Trophoblast cell (in vitro differentiated cells and primary cell): ENCODE results near the gene TMEM9B. TPM values are rescaled to one million over a fixed set of nuclear protein-coding genes. Genes with fewer than 3 reads are reported as not detected.
"Not testable (repeated sequence)": the region's sequence is repeated elsewhere in the genome, so short reads cannot be mapped to it uniquely, and the experiment has no call there.

Source experiments
- DNase-seq, 2 donors: peaks; one replicate each; pipeline ENCODE4 v3.0.0-alpha.2; 2016
- H2AFZ ChIP-seq: 2 replicates; pipeline ENCODE4 v1.6.1; 2013; ENCODE audit warnings: low read length, moderate library complexity, mild to moderate bottlenecking; ENCODE audit not compliant: insufficient read depth, poor library complexity
- H2AK5ac ChIP-seq: 2 replicates; pipeline ENCODE4 v1.6.1; 2013; ENCODE audit warnings: mild to moderate bottlenecking, low read length
- H2BK120ac ChIP-seq: 2 replicates; pipeline ENCODE4 v1.6.1; 2013; ENCODE audit warnings: low read length, mild to moderate bottlenecking, moderate library complexity; ENCODE audit not compliant: insufficient read depth, poor library complexity
- H2BK12ac ChIP-seq: 2 replicates; pipeline ENCODE4 v1.6.1; 2013; ENCODE audit warnings: mild to moderate bottlenecking, low read length, moderate library complexity
- H2BK5ac ChIP-seq: 2 replicates; pipeline ENCODE4 v1.6.1; 2013; ENCODE audit warnings: low read length, low read depth, moderate library complexity, mild to moderate bottlenecking; ENCODE audit not compliant: poor library complexity
- H3K14ac ChIP-seq: 2 replicates; pipeline ENCODE4 v1.6.1; 2013; ENCODE audit warnings: mild to moderate bottlenecking, low read length
- H3K18ac ChIP-seq: 2 replicates; pipeline ENCODE4 v1.6.1; 2013; ENCODE audit warnings: mild to moderate bottlenecking, low read length
- H3K23ac ChIP-seq: 2 replicates; pipeline ENCODE4 v1.6.1; 2013; ENCODE audit warnings: low read length
- H3K27ac ChIP-seq: 2 replicates; pipeline ENCODE4 v1.5.1; 2013; ENCODE audit warnings: low read depth, mild to moderate bottlenecking, inconsistent platforms, low read length, moderate library complexity
- H3K27me3 ChIP-seq: 2 replicates; pipeline ENCODE4 v1.6.1; 2013; ENCODE audit warnings: inconsistent platforms, mild to moderate bottlenecking, low read length, moderate library complexity; ENCODE audit not compliant: insufficient read depth
- H3K36me3 ChIP-seq, 2 experiments: 1 replicate in 1 of 2; 2 replicates in 1 of 2; pipeline ENCODE4 v1.6.1; 2013; ENCODE audit warnings: low read length in 2 of 2, mild to moderate bottlenecking in 2 of 2, moderate library complexity in 1 of 2; ENCODE audit not compliant: insufficient read depth in 2 of 2, control insufficient read depth in 1 of 2
- H3K4ac ChIP-seq: 2 replicates; pipeline ENCODE4 v1.6.1; 2013; ENCODE audit warnings: low read depth, mild to moderate bottlenecking, low read length, moderate library complexity
- H3K4me1 ChIP-seq, 2 experiments: 1 replicate in 1 of 2; 2 replicates in 1 of 2; pipeline ENCODE4 v1.6.1; 2013; ENCODE audit warnings: low read length in 2 of 2, mild to moderate bottlenecking in 2 of 2, moderate library complexity in 1 of 2; ENCODE audit not compliant: insufficient read depth in 2 of 2, control insufficient read depth in 1 of 2
- H3K4me2 ChIP-seq: 2 replicates; pipeline ENCODE4 v1.6.1; 2013; ENCODE audit warnings: inconsistent platforms, mild to moderate bottlenecking, low read length, moderate library complexity
- H3K4me3 ChIP-seq: 2 replicates; pipeline ENCODE4 v1.5.1; 2013; ENCODE audit warnings: mild to moderate bottlenecking, low read depth, low read length, inconsistent platforms
- H3K79me1 ChIP-seq: one replicate; pipeline ENCODE4 v1.6.1; 2013; ENCODE audit warnings: low read length
- H3K79me2 ChIP-seq: 2 replicates; pipeline ENCODE4 v1.6.1; 2013; ENCODE audit warnings: low read length, mild to moderate bottlenecking; ENCODE audit not compliant: control insufficient read depth, insufficient read depth, poor library complexity
- H3K9ac ChIP-seq: 2 replicates; pipeline ENCODE4 v1.6.1; 2013; ENCODE audit warnings: mild to moderate bottlenecking, low read length
- H3K9me3 ChIP-seq: 2 replicates; pipeline ENCODE4 v1.6.1; 2013; ENCODE audit warnings: low read depth, mild to moderate bottlenecking, control low read depth, inconsistent platforms, low read length; ENCODE audit not compliant: insufficient read depth
- H4K12ac ChIP-seq: 2 replicates; pipeline ENCODE4 v1.6.1; 2013; ENCODE audit warnings: low read depth, mild to moderate bottlenecking, low read length, moderate library complexity
- H4K8ac ChIP-seq: 2 replicates; pipeline ENCODE4 v1.6.1; 2013; ENCODE audit warnings: low read depth, mild to moderate bottlenecking, low read length, moderate library complexity
- H4K91ac ChIP-seq: one replicate; pipeline ENCODE4 v1.6.1; 2013; ENCODE audit warnings: low read depth, mild to moderate bottlenecking, low read length, moderate library complexity
- WGBS: extraction: QIAGEN DNeasy Blood & Tissue Kit; methylation state at CpG from one replicate; pipeline ENCODE4 v1.1.7; 2013; ENCODE audit warnings: missing lambda C conversion rate; ENCODE audit not compliant: insufficient read length, insufficient coverage; ENCODE audit errors: extremely low coverage; 5-methylcytosine and 5-hydroxymethylcytosine counted together
- polyA plus RNA-seq: library from polyadenylated mRNA; stranded (reverse); fragments of 200-250 nt; gene quantifications from 2 replicates; pipeline ENCODE4 v1.2.3, GENCODE V29; 2013

The TMEM9B gene
- polyA plus RNA-seq: 19.3 and 19.7 TPM in 2 replicates

DNA sequence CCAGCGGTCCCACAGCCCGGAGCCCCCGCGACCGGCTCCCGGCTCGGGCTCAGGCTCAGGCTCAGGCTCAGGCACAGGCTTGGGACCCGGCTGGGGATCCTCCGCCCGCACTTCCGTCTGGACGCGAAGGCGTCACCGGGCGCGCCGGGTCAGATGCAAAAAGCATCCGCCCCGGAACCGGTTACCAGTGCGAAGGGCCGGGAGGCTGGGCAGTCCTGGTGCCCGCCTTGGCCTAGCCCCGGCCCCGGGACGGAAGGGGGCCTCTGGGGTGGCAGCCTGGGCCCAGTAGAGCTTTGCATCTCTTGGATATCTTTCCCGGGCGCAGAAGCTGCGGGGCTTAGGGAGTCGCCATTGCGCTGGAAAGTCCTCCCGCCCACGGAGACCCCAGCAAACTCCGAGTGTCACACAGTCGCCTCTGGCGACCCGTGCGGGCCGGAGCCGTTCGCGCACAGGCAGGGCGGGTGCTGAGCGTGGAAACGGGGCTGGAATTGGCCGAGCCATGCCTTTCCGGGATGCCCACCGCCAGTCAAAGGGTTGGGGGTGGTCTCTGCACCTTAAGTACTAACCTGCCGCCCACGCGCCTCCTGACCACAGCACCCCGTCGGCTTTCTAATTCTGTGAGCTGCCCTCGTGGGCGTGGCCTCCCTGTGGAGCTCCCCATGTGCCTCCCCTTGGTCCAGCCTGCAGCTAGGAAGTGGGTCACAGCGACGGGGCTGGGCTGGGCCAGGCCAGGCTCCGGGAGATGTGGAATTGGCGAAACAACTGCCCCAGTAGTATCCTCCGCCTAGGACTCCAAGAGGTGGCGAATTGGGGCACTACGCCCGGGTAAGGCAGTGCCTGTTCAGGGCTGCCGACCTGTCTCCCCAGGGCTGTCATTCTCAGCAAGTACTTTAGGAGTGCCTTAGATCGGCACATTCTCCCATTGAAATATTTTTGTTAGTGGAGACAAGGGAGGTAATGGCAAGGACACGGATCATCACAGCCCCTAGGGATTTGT, at the start of gene TMEM9B:
Gene TMEM9B, minus strand, starts transcription at position 119 of the 997 bp plus-strand sequence. CDS start 129 bp downstream, outside the sequence.
- WGBS: no CpG with 5 or more reads among the region's 67 CpGs

DNA sequence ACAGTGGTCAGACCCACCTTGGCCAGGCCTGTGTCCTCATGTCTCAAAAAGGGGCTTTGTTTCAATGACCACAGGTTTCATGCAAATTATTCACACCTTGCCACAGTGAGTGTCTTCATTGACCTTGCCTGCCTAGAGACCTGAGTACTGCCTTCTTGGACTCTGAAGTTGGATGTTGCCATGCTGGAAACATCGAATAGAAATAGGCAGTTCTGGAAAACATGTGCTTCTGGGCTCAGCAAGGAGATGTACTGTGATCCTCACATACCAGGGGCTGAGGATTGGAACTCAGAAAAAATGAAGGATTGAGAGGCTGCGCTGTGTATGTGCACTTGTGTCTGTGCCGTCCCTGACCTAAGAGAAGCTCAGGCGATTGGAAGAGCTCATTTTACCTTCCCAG, 49.1 kb upstream of the TMEM9B start:
- Histone ChIP-seq H2AFZ (no peak overlapping the region), H3K4me1 (no peaks in the 10 kb centered on the region), H4K91ac (no peak overlapping the region), H3K23ac (no peak overlapping the region), H3K79me1 (no peaks in the 10 kb centered on the region), H3K4me2 (no peak overlapping the region), H3K9me3 (no peaks in the 10 kb centered on the region), H3K36me3 (no peaks in the 10 kb centered on the region), H3K4me3 (no peak overlapping the region), H3K9ac (no peak overlapping the region), H4K8ac (no peak overlapping the region), H3K27me3 (no peaks in the 10 kb centered on the region), H2BK5ac (no peak overlapping the region), H2BK12ac (no peak overlapping the region), H3K4ac (no peak overlapping the region), H3K79me2 (no peaks in the 10 kb centered on the region), H2BK120ac (no peak overlapping the region), H3K18ac (no peak overlapping the region), H3K14ac (no peak overlapping the region), H4K12ac (no peak overlapping the region), H3K27ac (no peak overlapping the region), H2AK5ac (no peak overlapping the region)
- no peak for DNase-seq
- WGBS: no CpG with 5 or more reads among the region's 4 CpGs

More for the DNA sequence above, at the start of gene TMEM9B:
- H2AK5ac ChIP-seq: peak within 1 kb of the TSS; percentile 79
- H3K36me3 ChIP-seq: no peaks in the 10 kb centered on the region
- H3K4ac ChIP-seq: peak within 1 kb of the TSS; percentile 94
- H4K91ac ChIP-seq: peak within 1 kb of the TSS; percentile 92
- H4K12ac ChIP-seq: peak within 1 kb of the TSS; percentile 95
- H3K79me1 ChIP-seq: peaks cover 12% of the 10 kb centered on the region
- peak within 1 kb of the TSS; percentile 92 for H3K9ac ChIP-seq
- H2AFZ ChIP-seq: peak within 1 kb of the TSS; percentile 69
- peak within 1 kb of the TSS; percentile 52 for H3K23ac ChIP-seq
- H3K27me3 ChIP-seq: no peaks in the 10 kb centered on the region
- H3K18ac ChIP-seq: peak within 1 kb of the TSS; percentile 90
- H3K4me2 ChIP-seq: peak within 1 kb of the TSS; percentile 73
- peak within 1 kb of the TSS; percentile 81 for H2BK5ac ChIP-seq
- peak within 1 kb of the TSS; percentile 74 for H3K27ac ChIP-seq
- H3K9me3 ChIP-seq: no peaks in the 10 kb centered on the region
- peaks cover 9% of the 10 kb centered on the region for H3K79me2 ChIP-seq
- peak within 1 kb of the TSS; percentile 46 for H2BK12ac ChIP-seq
- H2BK120ac ChIP-seq: peak within 1 kb of the TSS; percentile 91
- H3K4me1 ChIP-seq: peaks cover 6 to 9% of the 10 kb centered on the region in 2 experiments
- peak within 1 kb of the TSS; percentile 92 for H4K8ac ChIP-seq
- H3K4me3 ChIP-seq: peak within 1 kb of the TSS; percentile 91
- peak; percentile 92 to 93 for DNase-seq
- peak within 1 kb of the TSS; percentile 87 for H3K14ac ChIP-seq

DNA sequence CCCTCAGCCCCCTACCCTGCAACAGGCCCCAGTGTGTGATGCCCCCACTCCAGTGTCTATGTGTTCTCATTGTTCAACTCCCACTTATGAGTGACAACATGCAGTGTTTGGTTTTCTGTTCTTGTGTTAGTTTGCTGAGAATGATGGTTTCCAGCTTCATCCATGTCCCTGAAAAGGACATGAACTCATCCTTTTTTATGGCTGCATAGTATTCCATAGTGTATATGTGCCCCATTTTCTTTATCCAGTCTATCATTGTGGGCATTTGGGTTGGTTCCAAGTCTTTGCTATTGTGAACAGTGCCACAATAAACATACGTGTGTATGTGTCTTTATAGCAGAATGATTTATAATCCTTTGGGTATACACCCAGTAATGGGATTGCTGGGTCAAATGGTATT, 45.3 kb upstream of the TMEM9B start:
- WGBS: no CpG with 5 or more reads among the region's 1 CpG
- not testable (repeated sequence) for H4K91ac ChIP-seq

DNA sequence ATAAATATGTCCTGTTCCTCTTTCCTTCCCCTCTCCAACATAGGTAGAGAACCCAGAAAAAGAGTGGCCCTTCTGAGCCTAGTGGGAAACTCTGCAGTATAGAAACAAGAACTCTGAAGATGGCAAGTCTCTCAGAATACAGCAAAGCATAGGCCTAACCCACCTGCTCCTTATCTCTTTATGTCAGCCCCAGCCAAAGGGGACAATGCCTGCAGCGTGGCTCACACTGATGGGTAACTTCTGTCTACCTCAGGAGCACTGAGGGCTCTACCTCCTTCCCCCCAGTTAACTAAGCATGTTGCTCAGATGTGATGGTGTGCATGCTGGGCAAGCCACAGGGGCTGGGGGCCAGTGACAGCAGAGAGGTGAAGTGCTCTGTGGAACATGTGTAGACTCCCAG, 44.4 kb upstream of the TMEM9B start:
- Histone ChIP-seq H3K79me1 (no peaks in the 10 kb centered on the region), H4K8ac (no peak overlapping the region), H3K4me2 (no peak overlapping the region), H2AFZ (no peak overlapping the region), H3K4me1 (peaks cover 7% of the 10 kb centered on the region in 2 experiments), H3K14ac (no peak overlapping the region), H3K4me3 (no peak overlapping the region), H2BK12ac (no peak overlapping the region), H4K91ac (no peak overlapping the region), H3K27me3 (peaks cover 17% of the 10 kb centered on the region), H2BK120ac (no peak overlapping the region), H3K23ac (no peak overlapping the region), H3K4ac (no peak overlapping the region), H3K79me2 (no peaks in the 10 kb centered on the region), H3K9me3 (peaks cover 3% of the 10 kb centered on the region), H2AK5ac (no peak overlapping the region), H4K12ac (no peak overlapping the region), H3K18ac (no peak overlapping the region), H2BK5ac (no peak overlapping the region), H3K9ac (no peak overlapping the region), H3K27ac (no peak overlapping the region), H3K36me3 (no peaks in the 10 kb centered on the region)
- WGBS: no CpG with 5 or more reads among the region's 1 CpG
- no peak for DNase-seq

More for the DNA sequence above, 45.3 kb upstream of the TMEM9B start:
- H2BK12ac ChIP-seq, H4K12ac ChIP-seq, H3K4me3 ChIP-seq, H2AFZ ChIP-seq, H3K4ac ChIP-seq, H3K36me3 ChIP-seq, H2BK120ac ChIP-seq, H3K4me1 ChIP-seq, H3K9me3 ChIP-seq, H3K27ac ChIP-seq, H3K18ac ChIP-seq, H3K9ac ChIP-seq, H2AK5ac ChIP-seq, H3K79me1 ChIP-seq, H3K14ac ChIP-seq, H3K79me2 ChIP-seq, H3K4me2 ChIP-seq, H3K27me3 ChIP-seq, H2BK5ac ChIP-seq, H4K8ac ChIP-seq, H3K23ac ChIP-seq, DNase-seq: not testable (repeated sequence)
